Activated CD8-positive, alpha-beta memory T cell treated with anti-CD3 and anti-CD28 coated beads, Interleukin-2, amount 50 U/mL, for 24 hours (primary cell): ENCODE measurements around the gene PAPPA2.

ENCODE experiments used
- DNase-seq: peaks from one replicate; pipeline ENCODE4 v3.0.0-alpha.2; 2020; ENCODE audit errors: extremely low read depth

PAPPA2 gene

GRCh38 chr1:176803596-176803995, 340.6 kb downstream of the PAPPA2 start:
- DNase-seq: no peak

GRCh38 chr1:176809292-176809691, 346.3 kb downstream of the PAPPA2 start:
- no peak for DNase-seq

DNA sequence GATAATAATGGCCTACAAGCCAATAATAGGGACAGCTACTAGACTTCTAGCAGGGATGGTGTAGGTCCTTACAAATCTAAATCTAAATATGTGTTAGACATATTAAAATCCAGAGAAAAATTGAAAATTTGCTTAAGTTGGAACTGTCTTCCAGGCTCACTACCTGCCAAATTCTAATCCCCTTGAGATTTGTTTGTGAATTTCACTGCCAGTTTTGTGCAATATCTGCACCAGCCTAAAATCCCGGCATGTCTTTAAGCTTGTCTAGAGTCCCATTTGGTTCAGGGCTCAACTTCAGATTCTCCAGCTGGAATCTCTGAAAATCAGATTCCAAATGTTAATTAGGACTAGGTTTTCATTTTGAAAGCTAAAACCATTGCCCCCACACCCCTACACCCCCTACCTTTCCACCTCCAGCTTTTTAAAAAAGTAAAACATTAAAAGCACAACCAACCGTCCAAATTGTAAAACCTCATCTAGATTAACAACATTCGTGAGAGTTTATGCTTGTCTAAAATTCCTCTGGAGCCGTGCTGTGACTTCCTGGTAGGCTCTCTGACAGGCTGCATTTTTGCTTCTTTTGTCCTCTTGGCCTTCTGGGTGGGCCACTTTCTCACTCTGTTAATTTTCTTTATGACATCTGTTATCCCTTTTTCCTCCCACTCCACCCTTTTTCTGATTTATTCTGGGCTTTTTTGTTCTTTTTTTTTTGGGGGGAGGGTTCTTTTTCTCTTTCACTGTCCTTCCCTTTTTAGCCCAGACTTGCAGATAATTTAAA, 348.7 kb downstream of the PAPPA2 start:
- no peak for DNase-seq

DNA sequence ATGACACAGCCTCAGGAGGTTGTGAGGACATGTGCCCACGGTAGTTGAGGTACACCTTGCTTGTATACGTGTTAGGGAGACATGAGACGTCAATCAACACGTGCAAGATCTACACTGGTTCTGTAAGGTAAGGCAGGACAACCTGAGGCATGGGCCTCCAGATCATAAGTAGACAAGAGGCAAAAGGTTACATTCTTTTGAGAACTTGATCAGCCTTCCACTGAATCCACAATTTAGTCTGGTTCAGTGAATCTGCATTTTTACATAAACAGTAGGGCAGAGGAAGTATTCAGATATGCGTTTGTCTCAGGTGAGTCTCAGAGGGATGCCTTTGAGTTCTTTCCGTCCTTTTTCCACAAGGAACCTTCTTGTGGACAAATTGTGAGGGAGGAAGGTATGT, 352.6 kb downstream of the PAPPA2 start:
- no peak for DNase-seq

GRCh38 chr1:176816232-176816631, 353.3 kb downstream of the PAPPA2 start:
- no peak for DNase-seq

- DNase-seq: no peak
Observed at GRCh38 chr1:176820391-176821031, 357.5 kb downstream of the PAPPA2 start.

DNA sequence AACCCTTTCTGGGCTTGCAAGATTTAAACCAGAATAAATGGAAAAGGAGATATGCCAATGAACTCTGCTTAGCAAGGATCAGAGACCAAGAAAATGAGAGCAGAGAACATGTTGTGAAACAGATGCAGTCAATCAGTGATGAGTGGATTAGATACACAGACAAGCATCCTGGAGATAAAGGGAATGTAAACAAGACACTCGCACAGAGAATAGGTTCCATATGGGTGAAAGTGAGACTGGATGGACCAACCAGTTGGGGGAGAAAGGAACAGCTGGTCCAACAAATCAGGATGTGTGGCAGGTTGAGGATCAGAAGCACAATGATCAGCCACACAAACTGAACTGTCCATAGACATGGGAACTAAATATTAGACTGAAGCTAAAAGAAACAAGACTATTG, 363.3 kb downstream of the PAPPA2 start:
- DNase-seq: no peak

- DNase-seq: no peak
Observed at GRCh38 chr1:176829261-176829660, 366.3 kb downstream of the PAPPA2 start.

DNA sequence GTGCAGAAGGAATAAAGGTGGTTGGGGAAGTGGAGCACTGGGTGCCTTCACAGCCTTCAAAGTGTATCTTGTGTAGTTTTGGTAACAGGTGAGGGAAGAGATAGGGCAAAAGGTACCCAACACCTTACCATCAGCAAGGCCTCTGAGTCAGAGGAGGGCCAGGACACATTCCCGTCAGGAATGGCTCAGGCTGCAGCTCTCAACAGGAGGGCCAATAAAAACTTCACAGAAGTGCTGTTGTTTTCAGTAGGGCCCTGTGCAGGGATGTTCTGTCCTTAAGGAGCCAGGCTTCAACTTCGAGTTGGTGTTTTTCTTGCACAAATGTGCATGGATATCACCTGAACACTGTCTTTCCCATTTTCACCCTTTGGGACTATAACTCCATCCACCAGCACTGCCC, 368.2 kb downstream of the PAPPA2 start:
- DNase-seq: no peak

- DNase-seq: no peak
Observed at GRCh38 chr1:176837708-176838107, 374.7 kb downstream of the PAPPA2 start.

DNA sequence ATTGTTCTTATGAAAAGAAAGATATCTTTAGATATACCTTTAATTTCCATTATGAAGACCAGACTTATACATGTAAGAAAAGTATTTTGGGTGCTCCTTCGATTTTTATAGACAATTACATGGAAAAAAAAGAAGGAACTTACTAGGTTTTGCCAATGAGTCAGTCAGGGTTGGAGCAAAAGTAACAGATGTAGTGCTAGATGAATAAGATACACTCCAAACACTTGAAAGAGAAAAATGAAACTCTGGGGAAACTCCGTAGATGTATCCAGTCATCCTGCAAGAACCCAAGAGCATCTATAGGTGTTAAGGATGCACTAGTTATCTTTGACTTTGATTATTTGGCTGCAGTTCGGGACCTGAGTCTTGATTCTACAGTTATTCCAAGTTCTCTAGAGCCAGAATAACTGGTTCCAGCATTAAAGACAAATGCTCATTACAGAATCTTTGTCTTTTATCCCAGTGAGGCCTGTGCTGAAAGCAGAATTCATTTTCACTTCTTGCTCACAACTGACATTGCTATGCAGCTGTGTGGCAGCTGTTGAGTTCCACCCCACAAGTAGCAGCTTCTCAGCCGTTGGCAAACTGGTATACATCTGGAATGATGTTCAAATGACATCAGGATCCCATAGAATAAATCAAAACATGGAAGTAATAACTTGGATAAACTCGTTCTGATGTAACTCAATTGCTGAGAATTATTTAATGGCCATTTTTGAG, 375.5 kb downstream of the PAPPA2 start:
- no peak for DNase-seq

DNA sequence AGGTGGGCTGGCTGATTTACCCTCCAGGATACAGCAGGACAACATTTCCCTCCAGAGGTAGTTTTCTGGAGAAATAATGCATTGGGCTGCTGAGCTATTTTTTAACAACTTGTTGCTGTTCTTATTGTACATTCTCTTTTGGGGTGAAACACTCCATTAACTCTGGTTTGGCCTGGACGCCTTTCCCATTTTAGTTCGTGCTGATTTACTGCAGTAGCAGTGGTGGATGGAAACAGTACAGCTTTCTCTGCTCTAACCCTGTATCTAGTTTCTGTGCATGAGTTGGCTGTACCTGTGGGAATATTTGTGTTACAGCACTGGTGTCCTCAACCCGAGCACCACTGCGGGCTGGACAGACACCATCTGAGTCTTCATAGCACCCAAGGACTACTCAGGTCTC, 376.2 kb downstream of the PAPPA2 start:
- DNase-seq: no peak

DNA sequence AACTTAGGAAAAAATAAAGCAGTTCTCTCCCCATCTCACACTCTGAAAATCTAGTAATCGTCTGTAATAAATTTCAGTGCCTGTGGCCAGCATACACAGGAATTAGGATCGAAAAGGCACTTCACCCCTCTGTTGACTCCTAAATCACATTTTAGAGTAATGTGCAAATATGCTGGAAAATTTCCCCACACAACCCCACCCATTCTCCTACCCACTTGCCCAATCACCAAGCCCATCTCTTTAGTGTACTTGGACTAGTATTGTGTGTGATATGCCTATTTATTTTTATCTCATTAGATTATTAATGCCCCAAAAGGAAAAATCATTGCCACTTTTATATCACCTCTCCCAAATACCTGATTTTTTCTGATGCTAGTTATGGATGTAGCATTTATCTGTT, 378.3 kb downstream of the PAPPA2 start:
- DNase-seq: no peak

- DNase-seq: no peak
Observed at GRCh38 chr1:176843352-176844297, 380.6 kb downstream of the PAPPA2 start.

GRCh38 chr1:176847052-176847451, 384.1 kb downstream of the PAPPA2 start:
- DNase-seq: no peak

DNA sequence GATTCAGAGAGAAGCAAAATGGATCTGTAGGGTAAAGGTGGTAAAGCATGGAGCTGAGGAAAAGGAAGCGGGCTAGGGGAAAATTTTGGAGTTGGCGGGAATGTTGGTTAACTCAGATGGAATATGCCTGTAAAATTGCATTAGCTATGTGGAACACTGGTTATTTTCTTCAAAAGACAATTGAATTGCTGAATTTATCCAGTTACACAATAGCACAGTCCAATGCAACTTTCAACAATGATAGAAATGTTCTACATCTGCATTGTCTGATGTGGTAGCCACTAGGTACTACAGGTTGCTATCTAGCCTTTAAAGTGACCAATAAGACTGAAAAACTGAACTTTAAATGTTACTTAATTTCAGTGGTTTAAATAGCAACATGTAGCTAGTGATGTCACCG, 386.3 kb downstream of the PAPPA2 start:
- DNase-seq: no peak

DNA sequence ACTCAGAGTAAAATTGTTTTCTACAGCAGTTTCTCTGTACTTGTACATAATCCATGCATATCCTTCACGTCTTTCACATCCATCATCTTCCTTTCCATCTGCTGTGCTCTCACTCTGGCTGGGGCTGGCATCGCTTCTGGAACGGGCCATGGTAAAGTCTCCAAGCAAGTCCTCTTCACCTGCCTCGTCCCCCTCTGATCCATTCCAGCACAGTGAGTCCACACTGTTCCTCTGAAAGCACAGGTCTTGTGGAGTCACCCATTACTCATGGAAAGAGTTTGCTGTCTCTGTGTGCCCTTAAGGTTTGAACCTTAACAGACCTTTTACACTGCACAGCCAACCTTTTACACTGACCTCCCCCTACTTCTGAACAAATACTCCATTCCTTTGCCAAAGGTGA, 387.9 kb downstream of the PAPPA2 start:
- no peak for DNase-seq

- DNase-seq: no peak
Observed at GRCh38 chr1:176852124-176852523, 389.1 kb downstream of the PAPPA2 start.

DNA sequence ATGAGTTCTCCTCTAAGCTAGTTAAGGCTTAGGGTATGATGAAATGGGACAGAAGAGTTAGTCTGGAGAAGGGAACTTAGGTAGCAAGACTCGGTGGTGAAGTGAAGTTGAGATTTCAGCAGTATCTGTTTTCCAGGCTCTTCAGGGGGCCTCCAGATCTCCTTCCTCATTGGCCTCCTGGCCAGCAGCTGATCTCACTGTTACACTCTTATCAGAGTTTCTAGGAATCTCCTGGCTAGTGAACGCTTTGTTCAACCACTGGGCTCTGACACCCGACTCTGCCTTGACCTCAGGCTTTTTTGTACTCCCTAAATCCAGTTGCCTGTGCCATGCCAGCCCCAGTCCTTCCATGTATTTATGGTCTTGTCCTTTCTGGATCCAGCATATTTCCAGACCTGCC, 390.5 kb downstream of the PAPPA2 start:
- DNase-seq: no peak

DNA sequence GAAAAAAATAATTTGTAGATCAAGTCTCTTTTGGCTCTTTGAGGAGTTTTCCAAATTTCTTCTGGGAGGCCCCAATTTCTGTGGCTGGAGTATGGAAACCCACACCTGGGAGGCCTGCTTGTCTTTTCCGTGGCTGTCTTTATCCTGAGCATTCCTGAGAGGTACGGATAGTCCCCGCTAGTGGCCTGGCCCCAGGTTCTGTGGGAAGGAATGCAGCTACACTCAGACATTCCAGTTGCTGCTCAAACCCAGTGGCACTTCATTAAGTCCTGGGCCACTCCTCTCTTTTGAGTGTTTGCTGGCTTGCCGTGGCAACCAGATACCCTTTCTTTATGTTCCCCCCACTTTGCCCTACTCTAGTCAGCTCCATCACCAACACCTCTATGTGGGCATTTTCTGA, 391.1 kb downstream of the PAPPA2 start:
- DNase-seq: no peak
